ENCODE results near the gene ATRAID.

- TF ChIP-seq POLR2A (IDR thresholded peaks at IDR 0.05), result no peak
- TF ChIP-seq POLR2AphosphoS5 (IDR thresholded peaks at IDR 0.05), result no peak
- TF ChIP-seq, protein P1, sequence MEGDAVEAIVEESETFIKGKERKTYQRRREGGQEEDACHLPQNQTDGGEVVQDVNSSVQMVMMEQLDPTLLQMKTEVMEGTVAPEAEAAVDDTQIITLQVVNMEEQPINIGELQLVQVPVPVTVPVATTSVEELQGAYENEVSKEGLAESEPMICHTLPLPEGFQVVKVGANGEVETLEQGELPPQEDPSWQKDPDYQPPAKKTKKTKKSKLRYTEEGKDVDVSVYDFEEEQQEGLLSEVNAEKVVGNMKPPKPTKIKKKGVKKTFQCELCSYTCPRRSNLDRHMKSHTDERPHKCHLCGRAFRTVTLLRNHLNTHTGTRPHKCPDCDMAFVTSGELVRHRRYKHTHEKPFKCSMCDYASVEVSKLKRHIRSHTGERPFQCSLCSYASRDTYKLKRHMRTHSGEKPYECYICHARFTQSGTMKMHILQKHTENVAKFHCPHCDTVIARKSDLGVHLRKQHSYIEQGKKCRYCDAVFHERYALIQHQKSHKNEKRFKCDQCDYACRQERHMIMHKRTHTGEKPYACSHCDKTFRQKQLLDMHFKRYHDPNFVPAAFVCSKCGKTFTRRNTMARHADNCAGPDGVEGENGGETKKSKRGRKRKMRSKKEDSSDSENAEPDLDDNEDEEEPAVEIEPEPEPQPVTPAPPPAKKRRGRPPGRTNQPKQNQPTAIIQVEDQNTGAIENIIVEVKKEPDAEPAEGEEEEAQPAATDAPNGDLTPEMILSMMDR (IDR thresholded peaks at IDR 0.05), result peak; percentile 42 to 76 (median 60)
- TF ChIP-seq EP300 (IDR thresholded peaks at IDR 0.05), result no peak
Measured at GRCh38 chr2:27249891-27250651, 38.2 kb downstream of the ATRAID start.

All from upper lobe of left lung (tissue), 4 donors.